B cell (primary cell): ENCODE results near the gene PPP1R18. TPM values are rescaled to one million over a fixed set of nuclear protein-coding genes. Genes with fewer than 3 reads are reported as not detected.

Source experiments
- ATAC-seq: fragments of 200-7000 bp; cut with Tn5 transposase; one replicate; pipeline ENCODE4 v1.10.0; 2021; ENCODE audit warnings: low read depth, mild to moderate bottlenecking, moderate number of reproducible peaks, moderate library complexity
- CTCF ChIA-PET: fragments of 350-600 bp; sonication (Branson Sonifier 250); formaldehyde crosslinking; loops from one replicate; lab custom pipeline; 2021; ENCODE audit warnings: antibody characterized with exemption, inconsistent platforms; lab: Charles Lee
- POLR2A ChIA-PET: fragments of 350-600 bp; sonication (Branson Sonifier 250); formaldehyde crosslinking; loops from one replicate; lab custom pipeline; 2021; ENCODE audit warnings: antibody characterized with exemption; lab: Charles Lee
- DNase-seq: peaks from one replicate; pipeline ENCODE4 v3.0.0; 2013
- H2AFZ ChIP-seq: 2 replicates; pipeline ENCODE4 v1.6.1; 2012; ENCODE audit warnings: mild to moderate bottlenecking, low read depth, low read length; ENCODE audit not compliant: insufficient read depth, poor library complexity, severe bottlenecking
- H3K27ac ChIP-seq, 2 donors: 1 replicate in 1 of 2; 2 replicates in 1 of 2; pipeline ENCODE4 v1.5.1; 2012 to 2013; ENCODE audit warnings: low read length in 2 of 2, mild to moderate bottlenecking in 2 of 2, moderate library complexity in 1 of 2
- H3K27me3 ChIP-seq, 4 experiments: fragments of 200-600 bp in 1 of 4; sonication (generic) in 1 of 4; replicated peaks in 1 of 4; 1 replicate in 2 of 4; 2 replicates in 2 of 4; pipeline versions ENCODE4 v1.6.1 to v1.7.0; 2013 to 2016; ENCODE audit warnings: low read length in 3 of 4, mild to moderate bottlenecking in 2 of 4, mixed read lengths in 1 of 4, moderate library complexity in 1 of 4; ENCODE audit not compliant: insufficient read depth in 4 of 4, control insufficient read depth in 3 of 4; ENCODE audit errors: control extremely low read depth in 1 of 4
- H3K36me3 ChIP-seq, 2 experiments: replicated peaks in 1 of 2; 1 replicate in 1 of 2; 2 replicates in 1 of 2; pipeline versions ENCODE4 v1.6.1 to v1.7.1; 2013; ENCODE audit warnings: low read length in 1 of 2; ENCODE audit not compliant: insufficient read depth in 2 of 2, control insufficient read depth in 1 of 2; ENCODE audit errors: control extremely low read depth in 1 of 2, extremely low read depth in 1 of 2
- H3K4me1 ChIP-seq, 2 donors: fragments of 200-600 bp in 1 of 2; sonication (generic) in 1 of 2; 1 replicate in 1 of 2; 2 replicates in 1 of 2; pipeline versions ENCODE4 v1.5.1 to v1.6.1; 2013 to 2017; ENCODE audit warnings: low read length in 2 of 2; ENCODE audit not compliant: control insufficient read depth in 2 of 2, insufficient read depth in 2 of 2
- H3K4me2 ChIP-seq: replicated peaks from 2 replicates; pipeline ENCODE3; 2012; ENCODE audit warnings: mild to moderate bottlenecking, low read depth, low read length; ENCODE audit not compliant: poor library complexity, severe bottlenecking
- H3K4me3 ChIP-seq, 5 experiments: fragments of 200-600 bp in 1 of 5; sonication (generic) in 1 of 5; 1 replicate in 3 of 5; 2 replicates in 2 of 5; pipeline versions ENCODE4 v1.5.1 to v1.7.0; 2011 to 2016; ENCODE audit warnings: low read length in 4 of 5, mild to moderate bottlenecking in 4 of 5, low read depth in 2 of 5, control low read depth in 1 of 5, moderate library complexity in 1 of 5; ENCODE audit not compliant: insufficient read depth in 1 of 5; ENCODE audit errors: control extremely low read depth in 1 of 5, extremely low read depth in 1 of 5
- H3K79me2 ChIP-seq: fragments of 200-600 bp; sonication (generic); one replicate; pipeline ENCODE4 v1.6.0; 2016; ENCODE audit warnings: low read length; ENCODE audit not compliant: control insufficient read depth, insufficient read depth
- H3K9ac ChIP-seq: fragments of 200-600 bp; sonication (generic); 2 replicates; pipeline ENCODE4 v1.6.1; 2017; ENCODE audit warnings: mild to moderate bottlenecking, low read length, moderate library complexity
- H3K9me3 ChIP-seq, 3 donors: one replicate each; pipeline versions ENCODE4 v1.6.1 to v1.7.1; 2013; ENCODE audit warnings: low read length in 2 of 3; ENCODE audit not compliant: control insufficient read depth in 2 of 3, insufficient read depth in 1 of 3; ENCODE audit errors: control extremely low read depth in 1 of 3
- H4K20me1 ChIP-seq: 2 replicates; pipeline ENCODE4 v1.6.0; 2012; ENCODE audit warnings: mild to moderate bottlenecking, low read length; ENCODE audit not compliant: insufficient read depth, control insufficient read depth, poor library complexity, severe bottlenecking
- H3K27ac Mint-ChIP-seq: one replicate; pipeline ENCODE4 v1.8.0; 2021; ENCODE audit warnings: mixed read lengths
- H3K27me3 Mint-ChIP-seq: one replicate; pipeline ENCODE4 v1.8.0; 2021; ENCODE audit warnings: mixed read lengths
- H3K4me1 Mint-ChIP-seq: one replicate; pipeline ENCODE4 v1.8.0; 2021; ENCODE audit warnings: mixed read lengths
- H3K4me3 Mint-ChIP-seq: one replicate; pipeline ENCODE4 v1.8.0; 2021; ENCODE audit warnings: mixed read lengths
- H3K9me3 Mint-ChIP-seq: one replicate; pipeline ENCODE4 v1.8.0; 2022; ENCODE audit warnings: mixed read lengths; ENCODE audit not compliant: insufficient read depth
- CTCF ChIP-seq: fragments of 200-600 bp; IDR thresholded peaks from one replicate; pipeline ENCODE4 v1.8.0; 2022; ENCODE audit warnings: antibody characterized with exemption, mild to moderate bottlenecking
- EZH2 ChIP-seq: IDR thresholded peaks from 2 replicates; pipeline ENCODE4 v1.6.1; 2012; ENCODE audit warnings: borderline replicate concordance, low read depth, mild to moderate bottlenecking, moderate library complexity, low read length; ENCODE audit not compliant: insufficient read depth, poor library complexity, severe bottlenecking
- WGBS: methylation state at CpG from one replicate; pipeline ENCODE4 v1.1.5; 2013; ENCODE audit warnings: missing lambda C conversion rate; ENCODE audit not compliant: insufficient coverage; 5-methylcytosine and 5-hydroxymethylcytosine counted together
- intact Hi-C: fragments of 100-400 bp; cut with micrococcal nuclease; formaldehyde crosslinking; loops from one replicate; pipeline ENCODE4 v1.10.0; 2022
- polyA plus RNA-seq: library from polyadenylated mRNA; depleted of rRNA; stranded (reverse); fragments of >200 nt; gene quantifications from 2 replicates; pipeline ENCODE4 v1.2.3, GENCODE V29; 2012
- total RNA-seq, 2 donors: library from RNA; stranded (reverse); fragments of 120-200 nt in 1 of 2; gene quantifications; 1 replicate in 1 of 2; 2 replicates in 1 of 2; pipeline versions ENCODE4 v1.2.3 to v1.2.4, GENCODE V29; 2013 to 2022

Gene PPP1R18
- total and polyA plus RNA-seq, 2 donors (not counting 1 experiment from before 2014, with no cell fraction given): 113 to 125 TPM

DNA sequence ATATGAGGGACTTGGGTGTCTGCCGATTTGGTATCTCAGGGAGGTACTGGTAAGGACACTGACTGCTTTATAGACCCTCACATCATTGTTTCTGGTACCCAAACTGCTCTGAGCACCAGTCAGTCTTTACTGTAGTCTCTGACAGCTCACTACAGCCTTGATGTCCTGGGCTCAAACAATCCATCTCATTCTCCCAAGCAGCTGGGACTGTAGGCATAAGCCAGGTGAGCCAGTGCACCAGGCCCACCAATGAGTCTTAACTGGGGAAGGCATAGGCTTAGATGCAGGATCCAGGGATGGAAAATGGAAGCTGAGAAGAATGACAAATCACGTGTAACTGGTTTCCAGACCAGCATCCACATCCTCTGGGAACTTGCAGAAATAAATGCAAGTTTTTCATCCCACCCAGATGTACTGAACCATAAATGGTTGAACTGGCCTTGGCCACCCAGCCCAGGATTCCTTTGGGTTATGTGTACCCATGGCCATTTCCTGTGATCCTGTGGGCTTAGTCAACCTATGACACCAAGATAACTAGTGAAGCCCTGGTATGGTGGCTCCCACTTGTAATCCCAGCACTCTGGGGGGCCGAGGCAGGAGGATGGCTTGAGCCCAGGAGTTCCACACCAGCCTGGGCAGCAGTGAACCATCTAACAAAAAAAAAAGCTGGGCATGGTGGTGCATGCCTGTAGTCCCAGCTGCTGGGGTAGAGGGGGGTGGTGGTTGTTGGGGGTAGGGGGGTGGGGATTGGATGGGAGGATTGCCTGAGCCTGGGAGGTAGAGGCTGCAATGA, 39.5 kb upstream of the PPP1R18 start:
- Mint-ChIP-seq H3K27ac (peak overlapping the region; percentile 59), H3K4me1 (peaks cover 47% of the 10 kb centered on the region), H3K4me3 (no peak overlapping the region), H3K27me3 (no peaks in the 10 kb centered on the region), H3K9me3 (no peaks in the 10 kb centered on the region)
- no peak overlapping the region for H3K9ac ChIP-seq
- TF ChIP-seq EZH2 (no peak), CTCF (no peak)
- peaks cover 90% of the 10 kb centered on the region for H3K79me2 ChIP-seq
- H2AFZ ChIP-seq: no peak overlapping the region
- peak overlapping the region in 1 of 2 donors; percentile 40 for H3K27ac ChIP-seq
- WGBS: 40% methylated on average over 1 of the region's 3 CpGs
- no peak for ATAC-seq
- peaks cover 44% of the 10 kb centered on the region for H4K20me1 ChIP-seq
- intact Hi-C loops: no loop called here
- peaks cover 6 to 60% of the 10 kb centered on the region in 2 experiments for H3K36me3 ChIP-seq
- H3K4me3 ChIP-seq: no peak overlapping the region
- H3K4me1 ChIP-seq: peaks cover 21 to 31% of the 10 kb centered on the region in 2 donors
- POLR2A ChIA-PET: interaction anchor here (0.7 to 1.5 kb wide), 2 partner anchors 47 to 236 kb away, joined by 3 to 13 read pairs; no protein-coding TSS in a partner anchor
- no peak for DNase-seq
- H3K9me3 ChIP-seq: no peaks in the 10 kb centered on the region
- no peak overlapping the region for H3K4me2 ChIP-seq
- no peaks in the 10 kb centered on the region for H3K27me3 ChIP-seq
- CTCF ChIA-PET: interaction anchor here (1.0 to 22.5 kb wide), 5 partner anchors 16 to 243 kb away, joined by 3 to 963 read pairs (median 116); partner anchors contain the start of genes DHX16 and NRM
